ENCODE measurements around the gene KNSTRN.

GRCh38 chr15:40424483-40425115 is 42.1 kb downstream of the KNSTRN start:
- no peak for TF ChIP-seq SMC3 (IDR thresholded peaks at IDR 0.05)
- no peak for TF ChIP-seq HMGXB4 (CRISPR knock-in tag; IDR thresholded peaks at IDR 0.05; ENCODE audit: borderline replicate concordance)
- no peak for TF ChIP-seq CTCF (IDR thresholded peaks at IDR 0.05)
- TF ChIP-seq JUN (IDR thresholded peaks at IDR 0.05): no peak
- TF ChIP-seq JUNB (IDR thresholded peaks at IDR 0.05): no peak

All from A549 (cell line).